Panc1 (cell line): Measurements from ENCODE around the gene JPH3. TPM values are rescaled to one million over a fixed set of nuclear protein-coding genes. Genes with fewer than 3 reads are reported as not detected.

Source experiments
- ATAC-seq: fragments of 200-7000 bp; cut with Tn5 transposase; 2 replicates; pipeline ENCODE4 v1.9.1; 2020; ENCODE audit warnings: mild to moderate bottlenecking, moderate library complexity
- BruUV-seq: library from RNA; stranded (reverse); fragments of 400-500 nt; replicated peaks from 2 replicates; lab custom pipeline; 2021; lab: Mats Ljungman, UMichigan
- CTCF ChIA-PET: fragments of 300-600 bp; sonication (Branson Sonifier 250); formaldehyde crosslinking; loops from one replicate; lab custom pipeline; 2022; ENCODE audit warnings: antibody characterized with exemption; lab: Charles Lee
- POLR2A ChIA-PET: fragments of 300-600 bp; sonication (Branson Sonifier 250); formaldehyde crosslinking; loops from one replicate; lab custom pipeline; 2022; ENCODE audit warnings: antibody characterized with exemption; lab: Charles Lee
- DNase-seq: peaks from one replicate; pipeline ENCODE4 v3.0.0-alpha.2; 2010; ENCODE audit warnings: low read depth, low spot score
- H3K27ac ChIP-seq: 2 replicates; pipeline ENCODE4 v1.5.1; 2011; ENCODE audit warnings: mild to moderate bottlenecking, low read length, inconsistent platforms
- H3K27me3 ChIP-seq: fragments of 200-500 bp; sonication (Bioruptor generic); 2 replicates; pipeline ENCODE4 v1.6.0; 2014; ENCODE audit warnings: low read length, inconsistent platforms; ENCODE audit not compliant: control insufficient read depth, insufficient read depth
- H3K36me3 ChIP-seq: fragments of 200-500 bp; sonication (Bioruptor generic); 2 replicates; pipeline ENCODE4 v1.5.1; 2014; ENCODE audit warnings: inconsistent platforms, mild to moderate bottlenecking, low read length, moderate library complexity; ENCODE audit not compliant: control insufficient read depth, insufficient read depth
- H3K4me1 ChIP-seq: 2 replicates; pipeline ENCODE4 v1.5.1; 2011; ENCODE audit warnings: inconsistent platforms, mild to moderate bottlenecking, low read length, moderate library complexity; ENCODE audit not compliant: control insufficient read depth, insufficient read depth
- H3K4me3 ChIP-seq, 2 experiments: 2 replicates each; pipeline ENCODE4 v1.5.1; 2011 to 2012; ENCODE audit warnings: low read depth in 2 of 2, low read length in 2 of 2, mild to moderate bottlenecking in 2 of 2, inconsistent platforms in 1 of 2, moderate library complexity in 1 of 2
- H3K9me3 ChIP-seq: fragments of 200-500 bp; sonication (Bioruptor generic); 2 replicates; pipeline ENCODE4 v1.5.1; 2014; ENCODE audit warnings: low read depth, mild to moderate bottlenecking, inconsistent platforms, low read length, moderate library complexity; ENCODE audit not compliant: control insufficient read depth, insufficient read depth
- POLR2AphosphoS5 ChIP-seq: IDR thresholded peaks from 2 replicates; pipeline ENCODE4 v1.6.1; 2012; ENCODE audit warnings: mild to moderate bottlenecking, low read depth, low read length, moderate library complexity
- SIN3A ChIP-seq: IDR thresholded peaks from 2 replicates; pipeline ENCODE4 v1.6.1; 2012; ENCODE audit warnings: low read depth, mild to moderate bottlenecking, low read length, moderate library complexity, borderline replicate concordance; ENCODE audit not compliant: insufficient read depth
- TCF7L2 ChIP-seq: IDR thresholded peaks from 2 replicates; pipeline ENCODE4 v1.6.1; 2011; ENCODE audit warnings: mild to moderate bottlenecking, low read depth, low read length, inconsistent platforms
- in situ Hi-C: cut with HindIII; loops from 2 replicates; pipeline ENCODE4 v1.10.0; 2016; ENCODE audit warnings: low sequenced_read_pairs, low pct_unique_long_range_greater_than_20kb
- intact Hi-C: fragments of 100-400 bp; cut with micrococcal nuclease; formaldehyde crosslinking; loops from one replicate; pipeline ENCODE4 v1.10.0; 2022; ENCODE audit not compliant: unreplicated experiment
- total RNA-seq: library from RNA; stranded (reverse); gene quantifications from one replicate; pipeline ENCODE4 v1.2.1, GENCODE V29; 2021; ENCODE audit not compliant: unreplicated experiment
- TF ChIP-seq, protein P1 (sequence below), 2 experiments: IDR thresholded peaks; 2 replicates each; pipeline ENCODE4 v1.6.1; 2011 to 2012; ENCODE audit warnings: low read depth in 2 of 2, control low read depth in 1 of 2, low read length in 1 of 2, mild to moderate bottlenecking in 1 of 2, moderate library complexity in 1 of 2; ENCODE audit not compliant: insufficient read depth in 1 of 2
- TF ChIP-seq, protein P2 (sequence below): fragments of 450-650 bp; IDR thresholded peaks from 2 replicates; pipeline ENCODE4 v1.5.1; 2017; ENCODE audit warnings: mild to moderate bottlenecking

Gene JPH3
- total RNA-seq, 1 experiment from 2014 or later: 1.2 TPM

GRCh38 chr16:87628940-87629339, 26.6 kb downstream of the JPH3 start:
- ChIA-PET CTCF (no interaction called here), POLR2A (no interaction called here)
- TF ChIP-seq SIN3A (no peak), TCF7L2 (no peak), POLR2AphosphoS5 (no peak)
- TF ChIP-seq, protein P1, sequence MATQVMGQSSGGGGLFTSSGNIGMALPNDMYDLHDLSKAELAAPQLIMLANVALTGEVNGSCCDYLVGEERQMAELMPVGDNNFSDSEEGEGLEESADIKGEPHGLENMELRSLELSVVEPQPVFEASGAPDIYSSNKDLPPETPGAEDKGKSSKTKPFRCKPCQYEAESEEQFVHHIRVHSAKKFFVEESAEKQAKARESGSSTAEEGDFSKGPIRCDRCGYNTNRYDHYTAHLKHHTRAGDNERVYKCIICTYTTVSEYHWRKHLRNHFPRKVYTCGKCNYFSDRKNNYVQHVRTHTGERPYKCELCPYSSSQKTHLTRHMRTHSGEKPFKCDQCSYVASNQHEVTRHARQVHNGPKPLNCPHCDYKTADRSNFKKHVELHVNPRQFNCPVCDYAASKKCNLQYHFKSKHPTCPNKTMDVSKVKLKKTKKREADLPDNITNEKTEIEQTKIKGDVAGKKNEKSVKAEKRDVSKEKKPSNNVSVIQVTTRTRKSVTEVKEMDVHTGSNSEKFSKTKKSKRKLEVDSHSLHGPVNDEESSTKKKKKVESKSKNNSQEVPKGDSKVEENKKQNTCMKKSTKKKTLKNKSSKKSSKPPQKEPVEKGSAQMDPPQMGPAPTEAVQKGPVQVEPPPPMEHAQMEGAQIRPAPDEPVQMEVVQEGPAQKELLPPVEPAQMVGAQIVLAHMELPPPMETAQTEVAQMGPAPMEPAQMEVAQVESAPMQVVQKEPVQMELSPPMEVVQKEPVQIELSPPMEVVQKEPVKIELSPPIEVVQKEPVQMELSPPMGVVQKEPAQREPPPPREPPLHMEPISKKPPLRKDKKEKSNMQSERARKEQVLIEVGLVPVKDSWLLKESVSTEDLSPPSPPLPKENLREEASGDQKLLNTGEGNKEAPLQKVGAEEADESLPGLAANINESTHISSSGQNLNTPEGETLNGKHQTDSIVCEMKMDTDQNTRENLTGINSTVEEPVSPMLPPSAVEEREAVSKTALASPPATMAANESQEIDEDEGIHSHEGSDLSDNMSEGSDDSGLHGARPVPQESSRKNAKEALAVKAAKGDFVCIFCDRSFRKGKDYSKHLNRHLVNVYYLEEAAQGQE (IDR thresholded peaks at IDR 0.05; ENCODE audit: insufficient read depth in 1 of 2, low read depth in 2 of 2, low read length in 1 of 2): no peak
- TF ChIP-seq, protein P2, sequence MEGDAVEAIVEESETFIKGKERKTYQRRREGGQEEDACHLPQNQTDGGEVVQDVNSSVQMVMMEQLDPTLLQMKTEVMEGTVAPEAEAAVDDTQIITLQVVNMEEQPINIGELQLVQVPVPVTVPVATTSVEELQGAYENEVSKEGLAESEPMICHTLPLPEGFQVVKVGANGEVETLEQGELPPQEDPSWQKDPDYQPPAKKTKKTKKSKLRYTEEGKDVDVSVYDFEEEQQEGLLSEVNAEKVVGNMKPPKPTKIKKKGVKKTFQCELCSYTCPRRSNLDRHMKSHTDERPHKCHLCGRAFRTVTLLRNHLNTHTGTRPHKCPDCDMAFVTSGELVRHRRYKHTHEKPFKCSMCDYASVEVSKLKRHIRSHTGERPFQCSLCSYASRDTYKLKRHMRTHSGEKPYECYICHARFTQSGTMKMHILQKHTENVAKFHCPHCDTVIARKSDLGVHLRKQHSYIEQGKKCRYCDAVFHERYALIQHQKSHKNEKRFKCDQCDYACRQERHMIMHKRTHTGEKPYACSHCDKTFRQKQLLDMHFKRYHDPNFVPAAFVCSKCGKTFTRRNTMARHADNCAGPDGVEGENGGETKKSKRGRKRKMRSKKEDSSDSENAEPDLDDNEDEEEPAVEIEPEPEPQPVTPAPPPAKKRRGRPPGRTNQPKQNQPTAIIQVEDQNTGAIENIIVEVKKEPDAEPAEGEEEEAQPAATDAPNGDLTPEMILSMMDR: no peak
- BruUV-seq: no TSS peak
- in situ Hi-C loops: no loop called here
- intact Hi-C loops: no loop called here
- 0 out of 2 replicates have a peak, but pooled peaks cover 3% of the 10 kb centered on the region for H3K27me3 ChIP-seq
- no peak overlapping the region for H3K4me3 ChIP-seq
- no peaks in the 10 kb centered on the region for H3K36me3 ChIP-seq
- H3K9me3 ChIP-seq: no peaks in the 10 kb centered on the region
- H3K4me1 ChIP-seq: no peaks in the 10 kb centered on the region
- no peak overlapping the region for H3K27ac ChIP-seq
- ATAC-seq: peak; percentile 72; the same call in 1 of the 2 replicates
- no peak for DNase-seq

GRCh38 chr16:87631067-87631466, 28.8 kb downstream of the JPH3 start:
- ChIA-PET POLR2A (no interaction called here), CTCF (no interaction called here)
- no peaks in the 10 kb centered on the region for H3K4me1 ChIP-seq
- DNase-seq (no peak), ATAC-seq (no peak)
- in situ Hi-C loops: no loop called here
- BruUV-seq: no TSS peak
- TF ChIP-seq, protein P2: no peak
- TF ChIP-seq POLR2AphosphoS5: no peak
- TF ChIP-seq TCF7L2: no peak
- TF ChIP-seq, protein P1 (IDR thresholded peaks at IDR 0.05; ENCODE audit: insufficient read depth in 1 of 2, low read depth in 2 of 2, low read length in 1 of 2): no peak
- no peak for TF ChIP-seq SIN3A
- no peak overlapping the region for H3K27ac ChIP-seq
- H3K9me3 ChIP-seq: no peaks in the 10 kb centered on the region
- H3K27me3 ChIP-seq: 0 out of 2 replicates have a peak, but pooled peaks cover 3% of the 10 kb centered on the region
- no peak overlapping the region for H3K4me3 ChIP-seq
- intact Hi-C loops: no loop called here
- no peaks in the 10 kb centered on the region for H3K36me3 ChIP-seq
